BJ (cell line): ENCODE measurements around the gene DHX30. TPM values are rescaled to one million over a fixed set of nuclear protein-coding genes. Genes with fewer than 3 reads are reported as not detected.

Source experiments
- CTCF ChIA-PET: fragments of 350-600 bp; formaldehyde crosslinking; extraction: SDS; loops from one replicate; lab custom pipeline; 2021; ENCODE audit warnings: antibody characterized with exemption, inconsistent platforms; lab: Yijun Ruan, JAX
- POLR2A ChIA-PET: fragments of 300-600 bp; sonication (Branson Sonifier 250); formaldehyde crosslinking; extraction: SDS; loops from one replicate; lab custom pipeline; 2021; ENCODE audit warnings: antibody characterized with exemption; lab: Charles Lee
- DNase-seq: peaks from one replicate; pipeline ENCODE4 v3.0.0-alpha.2; 2011; ENCODE audit warnings: low read depth
- H3K27me3 ChIP-seq: 2 replicates; pipeline ENCODE4 v1.6.0; 2011; ENCODE audit warnings: low read length; ENCODE audit not compliant: control insufficient read depth, insufficient read depth
- H3K36me3 ChIP-seq: 2 replicates; pipeline ENCODE4 v1.5.1; 2011; ENCODE audit warnings: low read length; ENCODE audit not compliant: control insufficient read depth, insufficient read depth
- H3K4me3 ChIP-seq: 2 replicates; pipeline ENCODE4 v1.5.1; 2011; ENCODE audit warnings: low read depth, mild to moderate bottlenecking, control low read depth, low read length
- polyA plus RNA-seq: library from polyadenylated mRNA; depleted of rRNA; stranded (reverse); fragments of >200 nt; gene quantifications from 2 replicates; pipeline ENCODE4 v1.2.3, GENCODE V29; 2011
- TF ChIP-seq, protein P1 (sequence below): IDR thresholded peaks from 2 replicates; pipeline ENCODE4 v1.5.1; 2011; ENCODE audit warnings: low read depth, mild to moderate bottlenecking, control low read depth, inconsistent platforms, low read length, moderate library complexity; ENCODE audit not compliant: insufficient read depth

Gene DHX30
- polyA plus RNA-seq, 1 experiment: 53.4 TPM

DNA sequence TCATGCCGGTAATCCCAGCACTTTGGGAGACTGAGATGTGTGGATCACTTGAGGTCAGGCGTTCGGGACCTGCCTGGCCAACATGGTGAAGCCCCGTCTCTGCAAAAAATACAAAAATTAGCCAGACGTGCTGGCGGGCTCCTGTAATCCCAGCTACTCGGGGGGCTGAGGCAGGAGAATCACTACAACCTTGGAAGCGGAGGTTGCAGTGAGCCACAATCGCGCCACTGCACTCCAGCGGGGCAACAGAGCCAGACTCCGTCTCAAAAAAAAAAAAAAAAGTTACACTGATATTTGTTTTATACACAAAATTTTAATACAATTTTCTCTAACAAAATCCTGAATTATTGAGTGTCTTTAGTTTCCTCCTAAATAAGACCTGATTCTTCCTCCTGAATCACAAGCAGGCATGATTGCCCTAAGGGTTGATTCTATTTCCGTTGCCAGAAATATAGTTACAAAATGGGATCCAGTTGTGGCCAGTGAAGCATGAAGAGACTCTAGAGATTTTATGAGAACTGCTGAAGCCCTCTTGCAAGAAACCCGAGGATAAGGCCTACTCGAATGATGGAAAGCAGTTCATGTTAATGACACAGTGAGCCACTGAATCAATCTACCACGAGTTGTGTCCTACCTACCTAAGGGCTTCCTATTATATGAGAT is 11.6 kb upstream of the DHX30 start:
- no peak overlapping the region for H3K4me3 ChIP-seq
- TF ChIP-seq, protein P1, sequence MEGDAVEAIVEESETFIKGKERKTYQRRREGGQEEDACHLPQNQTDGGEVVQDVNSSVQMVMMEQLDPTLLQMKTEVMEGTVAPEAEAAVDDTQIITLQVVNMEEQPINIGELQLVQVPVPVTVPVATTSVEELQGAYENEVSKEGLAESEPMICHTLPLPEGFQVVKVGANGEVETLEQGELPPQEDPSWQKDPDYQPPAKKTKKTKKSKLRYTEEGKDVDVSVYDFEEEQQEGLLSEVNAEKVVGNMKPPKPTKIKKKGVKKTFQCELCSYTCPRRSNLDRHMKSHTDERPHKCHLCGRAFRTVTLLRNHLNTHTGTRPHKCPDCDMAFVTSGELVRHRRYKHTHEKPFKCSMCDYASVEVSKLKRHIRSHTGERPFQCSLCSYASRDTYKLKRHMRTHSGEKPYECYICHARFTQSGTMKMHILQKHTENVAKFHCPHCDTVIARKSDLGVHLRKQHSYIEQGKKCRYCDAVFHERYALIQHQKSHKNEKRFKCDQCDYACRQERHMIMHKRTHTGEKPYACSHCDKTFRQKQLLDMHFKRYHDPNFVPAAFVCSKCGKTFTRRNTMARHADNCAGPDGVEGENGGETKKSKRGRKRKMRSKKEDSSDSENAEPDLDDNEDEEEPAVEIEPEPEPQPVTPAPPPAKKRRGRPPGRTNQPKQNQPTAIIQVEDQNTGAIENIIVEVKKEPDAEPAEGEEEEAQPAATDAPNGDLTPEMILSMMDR: no peak
- H3K36me3 ChIP-seq: no peaks in the 10 kb centered on the region
- CTCF ChIA-PET: interaction anchor here (5.1 kb wide), 1 partner anchor 269 kb away, joined by 62 read pairs; no protein-coding TSS in a partner anchor
- H3K27me3 ChIP-seq: no peaks in the 10 kb centered on the region
- POLR2A ChIA-PET: no interaction called here
- DNase-seq: no peak

DNA sequence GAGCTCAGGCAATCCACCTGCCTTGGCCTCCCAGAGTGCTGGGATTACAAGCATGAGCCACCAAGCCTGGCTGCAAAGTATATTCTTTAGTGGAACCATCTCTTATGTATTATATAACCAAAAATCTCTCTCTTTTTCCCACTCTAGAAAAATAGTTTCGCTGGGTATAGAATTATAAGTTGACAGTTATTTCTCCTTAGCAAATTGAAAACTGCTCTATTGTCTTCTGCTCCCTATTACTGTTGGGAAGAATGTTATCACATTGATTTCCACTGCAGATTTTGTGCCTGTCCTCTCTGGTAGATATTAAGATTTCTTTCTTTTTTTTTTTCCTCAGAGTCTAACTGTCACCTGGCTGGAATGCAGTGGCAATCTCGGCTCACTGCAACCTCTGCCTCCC is 10.2 kb upstream of the DHX30 start:
- ChIA-PET POLR2A (no interaction called here), CTCF (interaction anchor here (4.7 kb wide), 1 partner anchor 271 kb away, joined by 20 read pairs; no protein-coding TSS in a partner anchor)
- TF ChIP-seq, protein P1: no peak

DNA sequence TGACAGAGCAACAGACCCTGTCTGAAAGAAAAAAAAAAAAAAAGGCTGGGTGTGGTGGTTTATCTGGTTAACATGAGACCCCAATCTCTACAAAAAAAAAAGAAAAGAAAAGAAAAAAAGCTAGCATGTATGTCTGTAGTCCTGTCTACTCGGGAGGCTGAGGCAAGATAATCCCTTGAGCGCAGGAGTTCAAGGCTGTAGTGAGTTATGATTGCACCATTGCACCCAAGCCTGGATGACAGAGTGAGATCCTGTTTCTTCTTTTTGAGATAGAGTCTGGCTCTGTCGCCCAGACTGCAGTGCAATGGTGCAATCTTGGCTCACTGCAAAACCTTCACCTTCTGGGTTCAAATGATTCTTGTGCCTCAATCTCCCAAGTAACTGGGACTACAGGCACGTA is 8.4 kb upstream of the DHX30 start:
- Histone ChIP-seq H3K4me3 (no peak overlapping the region), H3K36me3 (no peaks in the 10 kb centered on the region), H3K27me3 (no peaks in the 10 kb centered on the region)
- TF ChIP-seq, protein P1: no peak
- ChIA-PET POLR2A (no interaction called here), CTCF (interaction anchor here (0.6 to 4.7 kb wide), 2 partner anchors 35 to 273 kb away, joined by 3 to 20 read pairs; no protein-coding TSS in a partner anchor)
- DNase-seq: no peak

More for the DNA sequence above, 10.2 kb upstream of the DHX30 start:
- no peak overlapping the region for H3K4me3 ChIP-seq
- no peak for DNase-seq
- no peaks in the 10 kb centered on the region for H3K27me3 ChIP-seq
- no peaks in the 10 kb centered on the region for H3K36me3 ChIP-seq

DNA sequence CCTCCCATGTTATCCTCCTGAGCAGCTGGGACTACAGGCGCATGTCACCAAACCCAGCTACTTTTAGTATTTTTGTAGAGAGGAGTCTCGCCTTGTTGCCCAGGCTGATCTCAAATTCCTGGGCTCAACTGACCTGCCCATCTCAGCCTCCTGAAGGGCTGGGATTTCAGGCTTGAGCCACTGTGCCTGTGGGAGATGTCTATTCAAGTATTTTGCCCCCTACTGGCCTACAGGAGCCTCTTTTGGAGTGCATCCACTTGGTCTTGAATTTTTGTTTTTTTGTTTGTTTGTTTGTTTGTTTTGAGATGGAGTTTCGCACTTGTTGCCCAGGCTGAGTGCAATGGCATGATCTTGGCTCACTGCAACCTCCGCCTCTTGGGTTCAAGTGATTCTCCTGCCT is 3.2 kb upstream of the DHX30 start:
- Histone ChIP-seq H3K4me3 (no peak overlapping the region), H3K36me3 (no peaks in the 10 kb centered on the region), H3K27me3 (no peaks in the 10 kb centered on the region)
- ChIA-PET POLR2A (no interaction called here), CTCF (interaction anchor here (0.9 kb wide), 1 partner anchor 14 kb away, joined by 3 read pairs; no protein-coding TSS in a partner anchor)
- TF ChIP-seq, protein P1: peak; percentile 30
- DNase-seq: no peak

DNA sequence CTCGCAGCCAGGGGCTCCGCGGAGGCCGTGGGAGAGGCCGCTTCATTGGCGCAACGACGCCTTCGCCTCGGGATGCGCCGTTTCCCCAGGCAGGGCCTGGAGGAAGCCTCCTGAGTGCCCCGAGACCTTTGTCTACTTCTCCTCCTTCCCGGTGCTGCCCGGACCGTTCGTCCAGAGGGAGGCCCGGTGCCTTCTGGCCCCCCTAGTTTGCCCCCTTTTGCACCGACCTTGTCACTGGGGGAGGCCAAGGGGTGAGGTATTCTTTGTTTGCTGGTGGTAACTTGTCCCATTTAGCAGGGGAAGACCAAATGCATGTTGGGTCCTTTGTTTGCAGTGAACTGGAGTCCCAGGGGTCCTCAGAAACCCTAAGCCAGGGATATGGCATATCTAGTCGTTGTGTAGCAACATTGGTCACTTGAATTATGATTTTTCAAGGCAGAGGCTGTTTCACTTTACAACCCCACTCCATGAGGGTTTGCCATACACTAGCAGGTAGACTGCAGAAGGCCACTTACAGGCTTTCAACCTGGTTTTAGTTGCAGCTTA is 615 bp downstream of the DHX30 start:
- ChIA-PET POLR2A (no interaction called here), CTCF (interaction anchor here (1.2 to 2.0 kb wide), 3 partner anchors 14 to 270 kb away, joined by 3 to 5 read pairs (median 4); no protein-coding TSS in a partner anchor)
- no peak for DNase-seq
- H3K4me3 ChIP-seq: peak overlapping the region; percentile 63
- H3K27me3 ChIP-seq: no peaks in the 10 kb centered on the region
- peaks cover 2% of the 10 kb centered on the region for H3K36me3 ChIP-seq
- TF ChIP-seq, protein P1: no peak
